ENCODE data around the gene TMOD1. TPM values are rescaled to one million over a fixed set of nuclear protein-coding genes. Genes with fewer than 3 reads are reported as not detected.

TMOD1 gene
- total RNA-seq, 2 donors from 2014 or later: 118 to 122 TPM

DNA sequence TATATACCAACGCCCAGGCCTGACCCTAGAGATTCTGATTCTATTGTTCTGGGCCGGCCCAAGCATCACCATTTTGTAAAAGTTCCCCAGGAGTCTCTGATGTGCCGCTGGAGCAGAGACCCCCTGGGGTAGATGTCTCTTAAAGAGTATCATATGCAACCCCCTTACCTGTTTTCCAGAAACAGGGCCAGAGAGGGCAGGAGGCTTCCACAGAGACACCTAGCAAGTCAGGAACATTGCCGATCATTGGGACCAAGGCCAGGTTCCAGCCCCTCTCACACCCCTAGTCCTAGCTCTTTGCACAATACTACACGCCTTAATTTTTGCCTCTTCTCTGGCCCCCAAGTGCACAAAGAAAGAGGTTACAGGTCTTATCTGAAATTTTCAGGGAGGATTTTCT lies 63.8 kb downstream of the TMOD1 start:
- H3K4me1 ChIP-seq: peaks cover 0 to 46% of the 10 kb centered on the region in 2 donors
- no peaks in the 10 kb centered on the region for H3K9me3 ChIP-seq

DNA sequence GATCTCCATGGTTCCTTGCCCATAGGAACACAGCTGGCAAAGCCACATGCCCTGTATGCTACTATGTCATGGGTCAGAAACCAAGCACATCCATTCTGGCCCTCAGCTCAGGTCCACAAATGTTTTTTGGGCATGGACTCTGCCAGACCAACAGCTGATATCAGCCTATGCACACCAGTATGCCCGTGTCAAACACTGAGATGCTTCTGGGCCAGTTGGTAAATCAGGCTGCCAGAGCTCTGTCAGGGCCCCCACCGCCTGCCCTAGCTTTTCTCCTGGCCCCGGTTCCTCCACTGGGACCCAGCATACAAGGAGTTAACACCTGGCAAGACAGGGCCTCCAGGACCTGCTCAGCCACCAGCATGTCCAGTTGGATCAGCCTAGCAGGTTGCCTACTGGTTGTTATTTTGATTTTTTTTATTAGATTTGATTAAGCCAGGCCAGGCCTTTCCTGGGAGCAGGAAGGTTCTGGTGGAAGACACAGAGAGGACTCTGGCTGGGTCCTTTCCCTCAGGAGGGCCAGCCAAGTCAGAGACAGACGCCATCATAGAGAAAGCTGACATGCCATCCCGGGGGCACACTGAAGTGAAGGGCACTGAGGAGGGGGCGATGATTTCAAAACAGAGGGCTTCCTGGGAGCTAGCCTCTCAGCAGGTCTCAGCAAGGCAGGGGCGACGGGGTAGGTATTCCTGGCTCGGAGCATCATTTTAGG lies 65.9 kb downstream of the TMOD1 start:
- no peak overlapping the region for H3K4me3 ChIP-seq
- DNase-seq (ENCODE audit: low spot score): peak; percentile 54
- TF ChIP-seq, protein P1, sequence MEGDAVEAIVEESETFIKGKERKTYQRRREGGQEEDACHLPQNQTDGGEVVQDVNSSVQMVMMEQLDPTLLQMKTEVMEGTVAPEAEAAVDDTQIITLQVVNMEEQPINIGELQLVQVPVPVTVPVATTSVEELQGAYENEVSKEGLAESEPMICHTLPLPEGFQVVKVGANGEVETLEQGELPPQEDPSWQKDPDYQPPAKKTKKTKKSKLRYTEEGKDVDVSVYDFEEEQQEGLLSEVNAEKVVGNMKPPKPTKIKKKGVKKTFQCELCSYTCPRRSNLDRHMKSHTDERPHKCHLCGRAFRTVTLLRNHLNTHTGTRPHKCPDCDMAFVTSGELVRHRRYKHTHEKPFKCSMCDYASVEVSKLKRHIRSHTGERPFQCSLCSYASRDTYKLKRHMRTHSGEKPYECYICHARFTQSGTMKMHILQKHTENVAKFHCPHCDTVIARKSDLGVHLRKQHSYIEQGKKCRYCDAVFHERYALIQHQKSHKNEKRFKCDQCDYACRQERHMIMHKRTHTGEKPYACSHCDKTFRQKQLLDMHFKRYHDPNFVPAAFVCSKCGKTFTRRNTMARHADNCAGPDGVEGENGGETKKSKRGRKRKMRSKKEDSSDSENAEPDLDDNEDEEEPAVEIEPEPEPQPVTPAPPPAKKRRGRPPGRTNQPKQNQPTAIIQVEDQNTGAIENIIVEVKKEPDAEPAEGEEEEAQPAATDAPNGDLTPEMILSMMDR (IDR thresholded peaks at IDR 0.05): no peak
- H3K27me3 ChIP-seq: no peaks in the 10 kb centered on the region
- H3K27ac ChIP-seq: peak overlapping the region in 1 of 2 donors; percentile 20
- peaks cover 63% of the 10 kb centered on the region for H3K36me3 ChIP-seq
- H3K4me1 ChIP-seq: peaks cover 0 to 51% of the 10 kb centered on the region in 2 donors
- no peaks in the 10 kb centered on the region for H3K9me3 ChIP-seq

More for the DNA sequence above, 63.8 kb downstream of the TMOD1 start:
- peak; percentile 32 for DNase-seq (ENCODE audit: low spot score)
- TF ChIP-seq, protein P1 (IDR thresholded peaks at IDR 0.05): no peak
- Histone ChIP-seq H3K4me3 (no peak overlapping the region), H3K36me3 (peaks cover 53% of the 10 kb centered on the region), H3K27me3 (no peaks in the 10 kb centered on the region), H3K27ac (peak overlapping the region; percentile 76 to 83)

DNA sequence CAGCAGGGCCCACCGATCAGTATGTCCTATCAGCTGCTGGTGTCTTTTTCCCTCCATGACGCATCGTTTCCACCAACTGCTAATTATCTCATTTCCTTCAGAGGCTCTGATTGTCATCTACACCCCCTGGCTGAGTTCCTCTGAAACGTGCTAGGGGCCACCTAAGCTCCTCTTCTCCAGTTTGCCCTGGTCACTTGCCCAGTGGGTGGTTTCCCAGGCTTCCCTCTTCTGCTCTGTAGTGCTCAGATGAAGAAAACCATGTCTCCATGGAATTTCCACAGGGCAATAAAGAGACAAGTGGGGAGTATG lies 66.4 kb downstream of the TMOD1 start:
- H3K27me3 ChIP-seq: no peaks in the 10 kb centered on the region
- peaks cover 66% of the 10 kb centered on the region for H3K36me3 ChIP-seq
- peak overlapping the region in 1 of 2 donors; percentile 20 for H3K27ac ChIP-seq
- H3K9me3 ChIP-seq: no peaks in the 10 kb centered on the region
- peaks cover 0 to 52% of the 10 kb centered on the region in 2 donors for H3K4me1 ChIP-seq
- no peak for DNase-seq (ENCODE audit: low spot score)
- H3K4me3 ChIP-seq: no peak overlapping the region
- TF ChIP-seq, protein P1 (IDR thresholded peaks at IDR 0.05): no peak

DNA sequence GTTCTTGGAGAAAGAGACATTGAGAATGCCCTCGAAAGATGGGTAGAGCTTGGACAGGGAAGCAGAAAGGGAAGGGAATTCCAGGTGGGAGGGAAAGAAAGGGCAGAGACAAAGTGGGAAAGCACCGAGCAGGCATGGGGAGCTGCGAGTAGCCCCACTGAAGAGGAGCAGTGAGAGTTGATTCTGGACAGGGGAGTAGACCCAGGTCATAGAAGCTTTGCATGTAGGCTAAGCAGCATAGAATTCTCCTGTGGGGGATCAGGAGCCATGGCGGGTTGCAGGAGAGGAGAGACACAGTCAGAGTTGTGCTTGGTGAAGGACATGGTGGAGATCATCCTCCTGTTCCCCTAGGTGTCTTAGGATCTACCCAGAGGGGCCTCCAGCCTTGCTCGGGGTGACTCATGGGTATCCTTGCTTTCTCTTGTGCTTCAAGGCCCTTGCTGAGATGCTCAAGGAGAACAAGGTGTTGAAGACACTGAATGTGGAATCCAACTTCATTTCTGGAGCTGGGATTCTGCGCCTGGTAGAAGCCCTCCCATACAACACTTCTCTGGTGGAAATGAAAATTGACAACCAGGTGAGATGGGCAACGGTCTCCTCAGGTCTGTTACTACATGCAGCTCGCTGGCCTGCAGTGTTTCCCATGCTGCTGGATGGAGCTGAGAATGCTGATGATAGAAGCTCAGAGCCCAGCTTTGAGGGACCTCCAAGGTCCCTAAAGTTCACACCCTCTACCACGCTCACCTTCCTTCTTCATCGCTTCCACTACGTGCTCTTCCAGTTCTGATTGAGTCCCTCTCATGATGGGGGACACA lies 67.2 kb downstream of the TMOD1 start:
- Histone ChIP-seq H3K27me3 (no peaks in the 10 kb centered on the region), H3K36me3 (peaks cover 74% of the 10 kb centered on the region), H3K9me3 (no peaks in the 10 kb centered on the region), H3K27ac (peak overlapping the region in 1 of 2 donors; percentile 20), H3K4me1 (peaks cover 0 to 46% of the 10 kb centered on the region in 2 donors), H3K4me3 (no peak overlapping the region)
- TF ChIP-seq, protein P1 (IDR thresholded peaks at IDR 0.05): no peak
- DNase-seq (ENCODE audit: low spot score): peak; percentile 51

DNA sequence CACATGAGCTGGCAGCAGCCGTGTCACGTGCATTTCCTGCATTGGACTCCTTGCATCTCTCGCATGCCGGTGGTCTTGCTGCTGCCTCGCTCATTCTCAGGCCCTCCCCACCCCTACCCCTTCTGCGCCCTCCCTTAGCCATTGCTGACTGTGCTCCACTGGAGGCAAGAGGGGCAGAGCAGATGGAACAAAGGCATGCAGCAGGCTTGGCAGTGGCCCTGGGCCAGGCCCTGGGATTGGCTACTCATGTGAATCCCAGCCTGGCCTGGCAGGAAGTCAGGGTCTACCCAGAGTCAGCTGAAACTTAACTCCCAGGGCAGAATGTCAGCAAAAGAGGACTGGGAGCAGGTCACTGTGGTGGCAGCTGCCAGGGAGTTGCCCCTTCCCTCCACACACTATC lies 69.4 kb downstream of the TMOD1 start:
- H3K36me3 ChIP-seq: peaks cover 79% of the 10 kb centered on the region
- TF ChIP-seq, protein P1 (IDR thresholded peaks at IDR 0.05): no peak
- no peaks in the 10 kb centered on the region for H3K27me3 ChIP-seq
- no peaks in the 10 kb centered on the region for H3K9me3 ChIP-seq
- no peak overlapping the region for H3K4me3 ChIP-seq
- H3K27ac ChIP-seq: peak overlapping the region; percentile 71 to 73
- DNase-seq (ENCODE audit: low spot score): peak; percentile 60
- H3K4me1 ChIP-seq: peaks cover 0 to 24% of the 10 kb centered on the region in 2 donors
